ENCODE measurements around the gene TBK1.
"Not testable (repeated sequence)": the region's sequence is repeated elsewhere in the genome, so short reads cannot be mapped to it uniquely, and the experiment has no call there.

The TBK1 gene

GRCh38 chr12:64521833-64522232 is 69.9 kb downstream of the TBK1 start:
- Histone ChIP-seq H3K4me1 (ENCODE audit: control insufficient read depth, insufficient read depth, low read length) (no peaks in the 10 kb centered on the region), H3K9ac (ENCODE audit: low read length) (no peak overlapping the region), H3K4me3 (ENCODE audit: low read length) (no peak overlapping the region), H3K27ac (ENCODE audit: low read depth, low read length) (no peak overlapping the region), H3K27me3 (ENCODE audit: control insufficient read depth, insufficient read depth, low read length) (no peaks in the 10 kb centered on the region), H3K36me3 (ENCODE audit: control insufficient read depth, insufficient read depth, low read length) (no peaks in the 10 kb centered on the region)

- no peak overlapping the region for H3K27ac ChIP-seq (ENCODE audit: low read depth, low read length)
These were observed 70.4 kb downstream of the TBK1 start for GRCh38 chr12:64522316-64522715.

GRCh38 chr12:64522807-64523206 is 70.9 kb downstream of the TBK1 start:
- no peak overlapping the region for H3K4me3 ChIP-seq (ENCODE audit: low read length)
- H3K27ac ChIP-seq (ENCODE audit: low read depth, low read length): no peak overlapping the region
- H3K4me1 ChIP-seq (ENCODE audit: control insufficient read depth, insufficient read depth, low read length): no peaks in the 10 kb centered on the region
- no peaks in the 10 kb centered on the region for H3K36me3 ChIP-seq (ENCODE audit: control insufficient read depth, insufficient read depth, low read length)
- no peak overlapping the region for H3K9ac ChIP-seq (ENCODE audit: low read length)
- H3K27me3 ChIP-seq (ENCODE audit: control insufficient read depth, insufficient read depth, low read length): no peaks in the 10 kb centered on the region

More at GRCh38 chr12:64522316-64522715, 70.4 kb downstream of the TBK1 start:
- Histone ChIP-seq H3K4me1 (ENCODE audit: control insufficient read depth, insufficient read depth, low read length) (no peaks in the 10 kb centered on the region), H3K9ac (ENCODE audit: low read length) (no peak overlapping the region), H3K4me3 (ENCODE audit: low read length) (no peak overlapping the region), H3K36me3 (ENCODE audit: control insufficient read depth, insufficient read depth, low read length) (no peaks in the 10 kb centered on the region), H3K27me3 (ENCODE audit: control insufficient read depth, insufficient read depth, low read length) (no peaks in the 10 kb centered on the region)

GRCh38 chr12:64523565-64524444 is 71.9 kb downstream of the TBK1 start:
- H3K27me3 ChIP-seq (ENCODE audit: control insufficient read depth, insufficient read depth, low read length); H3K36me3 ChIP-seq (ENCODE audit: control insufficient read depth, insufficient read depth, low read length); H3K9ac ChIP-seq (ENCODE audit: low read length); H3K27ac ChIP-seq (ENCODE audit: low read depth, low read length); H3K4me1 ChIP-seq (ENCODE audit: control insufficient read depth, insufficient read depth, low read length); H3K4me3 ChIP-seq (ENCODE audit: low read length): not testable (repeated sequence)

- Histone ChIP-seq H3K9ac (ENCODE audit: low read length) (no peak overlapping the region), H3K36me3 (ENCODE audit: control insufficient read depth, insufficient read depth, low read length) (no peaks in the 10 kb centered on the region), H3K27ac (ENCODE audit: low read depth, low read length) (no peak overlapping the region), H3K4me3 (ENCODE audit: low read length) (no peak overlapping the region), H3K4me1 (ENCODE audit: control insufficient read depth, insufficient read depth, low read length) (no peaks in the 10 kb centered on the region), H3K27me3 (ENCODE audit: control insufficient read depth, insufficient read depth, low read length) (no peaks in the 10 kb centered on the region)
These were observed 73.7 kb downstream of the TBK1 start for GRCh38 chr12:64525461-64526160.

GRCh38 chr12:64526859-64527258 is 74.9 kb downstream of the TBK1 start:
- H3K9ac ChIP-seq (ENCODE audit: low read length): no peak overlapping the region
- no peak overlapping the region for H3K4me3 ChIP-seq (ENCODE audit: low read length)
- H3K27ac ChIP-seq (ENCODE audit: low read depth, low read length): no peak overlapping the region
- H3K4me1 ChIP-seq (ENCODE audit: control insufficient read depth, insufficient read depth, low read length): no peaks in the 10 kb centered on the region
- H3K27me3 ChIP-seq (ENCODE audit: control insufficient read depth, insufficient read depth, low read length): no peaks in the 10 kb centered on the region
- no peaks in the 10 kb centered on the region for H3K36me3 ChIP-seq (ENCODE audit: control insufficient read depth, insufficient read depth, low read length)

- no peaks in the 10 kb centered on the region for H3K27me3 ChIP-seq (ENCODE audit: control insufficient read depth, insufficient read depth, low read length)
- no peaks in the 10 kb centered on the region for H3K36me3 ChIP-seq (ENCODE audit: control insufficient read depth, insufficient read depth, low read length)
- no peak overlapping the region for H3K27ac ChIP-seq (ENCODE audit: low read depth, low read length)
- H3K4me1 ChIP-seq (ENCODE audit: control insufficient read depth, insufficient read depth, low read length): no peaks in the 10 kb centered on the region
- H3K4me3 ChIP-seq (ENCODE audit: low read length): no peak overlapping the region
- no peak overlapping the region for H3K9ac ChIP-seq (ENCODE audit: low read length)
These were observed 76.7 kb downstream of the TBK1 start for GRCh38 chr12:64528616-64529015.

- Histone ChIP-seq H3K9ac (ENCODE audit: low read length) (no peak overlapping the region), H3K36me3 (ENCODE audit: control insufficient read depth, insufficient read depth, low read length) (no peaks in the 10 kb centered on the region), H3K4me3 (ENCODE audit: low read length) (no peak overlapping the region), H3K4me1 (ENCODE audit: control insufficient read depth, insufficient read depth, low read length) (no peaks in the 10 kb centered on the region), H3K27me3 (ENCODE audit: control insufficient read depth, insufficient read depth, low read length) (no peaks in the 10 kb centered on the region), H3K27ac (ENCODE audit: low read depth, low read length) (no peak overlapping the region)
These were observed 78.6 kb downstream of the TBK1 start for GRCh38 chr12:64530566-64530965.

GRCh38 chr12:64531665-64532334 is 79.9 kb downstream of the TBK1 start:
- Histone ChIP-seq H3K9ac (ENCODE audit: low read length) (no peak overlapping the region), H3K4me1 (ENCODE audit: control insufficient read depth, insufficient read depth, low read length) (no peaks in the 10 kb centered on the region), H3K27me3 (ENCODE audit: control insufficient read depth, insufficient read depth, low read length) (no peaks in the 10 kb centered on the region), H3K36me3 (ENCODE audit: control insufficient read depth, insufficient read depth, low read length) (no peaks in the 10 kb centered on the region), H3K27ac (ENCODE audit: low read depth, low read length) (no peak overlapping the region), H3K4me3 (ENCODE audit: low read length) (no peak overlapping the region)

GRCh38 chr12:64532734-64533351 is 80.9 kb downstream of the TBK1 start:
- Histone ChIP-seq H3K9ac (ENCODE audit: low read length) (no peak overlapping the region), H3K27me3 (ENCODE audit: control insufficient read depth, insufficient read depth, low read length) (no peaks in the 10 kb centered on the region), H3K36me3 (ENCODE audit: control insufficient read depth, insufficient read depth, low read length) (no peaks in the 10 kb centered on the region), H3K4me1 (ENCODE audit: control insufficient read depth, insufficient read depth, low read length) (no peaks in the 10 kb centered on the region), H3K27ac (ENCODE audit: low read depth, low read length) (no peak overlapping the region), H3K4me3 (ENCODE audit: low read length) (no peak overlapping the region)

- no peaks in the 10 kb centered on the region for H3K27me3 ChIP-seq (ENCODE audit: control insufficient read depth, insufficient read depth, low read length)
- no peak overlapping the region for H3K4me3 ChIP-seq (ENCODE audit: low read length)
- H3K4me1 ChIP-seq (ENCODE audit: control insufficient read depth, insufficient read depth, low read length): no peaks in the 10 kb centered on the region
- H3K9ac ChIP-seq (ENCODE audit: low read length): no peak overlapping the region
- H3K36me3 ChIP-seq (ENCODE audit: control insufficient read depth, insufficient read depth, low read length): no peaks in the 10 kb centered on the region
- no peak overlapping the region for H3K27ac ChIP-seq (ENCODE audit: low read depth, low read length)
These were observed 82.8 kb downstream of the TBK1 start for GRCh38 chr12:64534672-64535199.

- Histone ChIP-seq H3K36me3 (ENCODE audit: control insufficient read depth, insufficient read depth, low read length) (no peaks in the 10 kb centered on the region), H3K27ac (ENCODE audit: low read depth, low read length) (no peak overlapping the region), H3K4me1 (ENCODE audit: control insufficient read depth, insufficient read depth, low read length) (no peaks in the 10 kb centered on the region), H3K4me3 (ENCODE audit: low read length) (no peak overlapping the region), H3K9ac (ENCODE audit: low read length) (no peak overlapping the region), H3K27me3 (ENCODE audit: control insufficient read depth, insufficient read depth, low read length) (no peaks in the 10 kb centered on the region)
These were observed 86.2 kb downstream of the TBK1 start for GRCh38 chr12:64538121-64538520.
